Measurements from ENCODE around the gene TRIM44. TPM values are rescaled to one million over a fixed set of nuclear protein-coding genes. Genes with fewer than 3 reads are reported as not detected.

The TRIM44 gene
- total and polyA plus RNA-seq, 2 donors (not counting 3 experiments of a cell fraction or from before 2014, with no cell fraction given) = 31.7 to 72.0 TPM

- DNase-seq (ENCODE audit: low read depth, low spot score) = no peak
- POLR2A ChIA-PET = no interaction called here
- Histone ChIP-seq H2AFZ (ENCODE audit: low read depth, low read length) (no peak overlapping the region), H3K79me2 (ENCODE audit: control insufficient read depth, insufficient read depth, low read length) (no peaks in the 10 kb centered on the region), H3K27me3 (ENCODE audit: control insufficient read depth in 2 of 2, insufficient read depth in 2 of 2, low read length in 2 of 2) (no peaks in the 10 kb centered on the region), H3K4me1 (ENCODE audit: control insufficient read depth, extremely low read depth, insufficient read depth, low read length) (peaks cover 11% of the 10 kb centered on the region), H3K4me2 (ENCODE audit: insufficient read depth, low read length) (no peak overlapping the region), H4K20me1 (replicated peaks; ENCODE audit: control insufficient read depth, extremely low read depth, insufficient read depth, low read length) (no peaks in the 10 kb centered on the region), H3K27ac (ENCODE audit: insufficient read depth, low read depth, low read length) (no peak overlapping the region), H3K36me3 (ENCODE audit: control insufficient read depth in 2 of 2, extremely low read depth in 1 of 2, insufficient read depth in 2 of 2, low read length in 2 of 2) (no peaks in the 10 kb centered on the region), H3K9ac (replicated peaks; ENCODE audit: extremely low read depth, insufficient read depth, low read length) (no peak overlapping the region), H3K4me3 (replicated peaks in 1 of 3; ENCODE audit: insufficient read depth in 1 of 3, low read depth in 1 of 3, low read length in 3 of 3) (no peak overlapping the region), H3K9me1 (replicated peaks; ENCODE audit: control insufficient read depth, extremely low read depth, insufficient read depth, low read length) (no peaks in the 10 kb centered on the region), H3K9me3 (replicated peaks; ENCODE audit: control insufficient read depth, insufficient read depth, low read length) (no peaks in the 10 kb centered on the region)
- FAIRE-seq = no peak
- TF ChIP-seq EZH2 (IDR thresholded peaks at IDR 0.05; ENCODE audit: borderline replicate concordance, low read depth, low read length, severe bottlenecking) (no peak), POLR2A (IDR thresholded peaks at IDR 0.05; ENCODE audit: low read depth, low read length) (no peak), MYC (IDR thresholded peaks at IDR 0.05; ENCODE audit: low read depth, low read length) (no peak), JUN (IDR thresholded peaks at IDR 0.05; ENCODE audit: borderline replicate concordance, insufficient read depth, insufficient read length, low read depth) (no peak), MAX (IDR thresholded peaks at IDR 0.05; ENCODE audit: insufficient read depth, insufficient read length) (no peak), POLR2AphosphoS5 (IDR thresholded peaks at IDR 0.05; ENCODE audit: insufficient read depth, low read depth, low read length) (no peak), CTCF (IDR thresholded peaks at IDR 0.05; ENCODE audit: extremely low read depth in 1 of 2, insufficient read depth in 1 of 2, low read depth in 1 of 2, low read length in 2 of 2) (no peak), FOS (IDR thresholded peaks at IDR 0.05; ENCODE audit: borderline replicate concordance, insufficient read depth, low read length) (no peak), GATA2 (IDR thresholded peaks at IDR 0.05; ENCODE audit: insufficient read depth, insufficient read length, low read depth, low read length) (no peak)
- CTCF ChIA-PET = no interaction called here
- BruUV-seq (replicated peaks) = no TSS peak
- dilution Hi-C loops (cut with MboI; ENCODE audit: extremely low pct_ligation_motif_present, low sequenced_read_pairs) (no loop called here), intact Hi-C loops (cut with micrococcal nuclease) (no loop called here)
Observed at GRCh38 chr11:35635933-35636332, 26.6 kb upstream of the TRIM44 start.
